NCI-H2107 treated with DMSO at 0.1 percent for 48 hours (cell line): Measurements from ENCODE around the gene NCCRP1.

Experiments
- DNase-seq: peaks from one replicate; lab custom pipeline; 2025; ENCODE audit not compliant: unreplicated experiment; lab: John Stamatoyannopoulos, UW

The NCCRP1 gene

GRCh38 chr19:39178296-39179006 lies 18.3 kb upstream of the NCCRP1 start:
- DNase-seq = no peak

- DNase-seq = no peak
Observed at GRCh38 chr19:39179754-39180153, 17.0 kb upstream of the NCCRP1 start.

DNA sequence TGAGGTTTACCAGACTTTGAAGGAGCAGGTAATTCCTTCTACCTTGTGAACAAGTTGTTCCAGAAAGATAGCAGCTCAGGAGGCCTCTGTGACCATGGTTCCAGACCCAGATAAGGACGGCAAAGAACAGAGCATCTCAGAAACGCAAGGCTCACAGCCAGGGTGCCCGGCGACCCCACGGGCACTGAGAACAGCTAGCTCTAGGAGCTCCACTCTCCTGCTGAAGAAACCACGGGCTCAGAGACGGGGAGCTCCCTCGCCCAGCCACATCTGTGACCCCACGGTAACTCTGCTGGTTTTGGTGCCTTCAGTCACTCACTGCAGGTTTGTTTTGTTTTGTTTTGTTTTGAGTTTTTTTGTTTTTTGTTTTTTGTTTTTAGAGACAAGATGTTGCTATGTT lies 16.0 kb upstream of the NCCRP1 start:
- no peak for DNase-seq

DNA sequence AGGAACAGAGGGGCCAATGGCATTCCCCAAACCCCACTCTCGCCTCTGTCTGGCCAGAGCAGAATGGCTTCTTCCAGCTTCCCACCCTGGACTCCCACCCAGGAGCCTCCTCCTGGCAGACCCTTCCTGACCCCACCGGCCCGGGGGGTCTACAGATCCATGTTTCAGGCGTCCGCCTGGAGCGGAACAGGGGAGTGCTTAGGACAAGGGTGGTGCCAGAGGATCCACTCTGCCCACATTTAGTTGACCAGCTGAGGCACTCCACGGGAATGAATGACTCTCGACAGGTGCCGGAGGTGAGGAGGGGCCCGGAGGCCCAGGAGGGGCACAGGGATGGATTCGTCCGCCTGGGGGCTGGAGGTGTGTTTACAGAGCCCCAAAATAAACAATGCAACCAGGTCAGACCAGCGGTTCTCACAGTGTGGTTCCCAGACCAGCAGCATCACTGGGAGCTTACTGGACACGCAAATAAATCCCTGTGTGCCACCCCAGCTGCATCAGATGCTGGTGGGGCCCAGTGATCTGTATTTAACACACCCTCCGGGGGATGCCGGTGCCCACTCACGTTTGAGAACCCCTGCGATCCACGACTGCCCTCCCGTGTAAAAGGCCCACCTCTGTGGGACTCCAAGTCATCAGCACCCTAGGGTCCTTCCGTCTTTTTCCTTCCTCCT lies 15.1 kb upstream of the NCCRP1 start:
- no peak for DNase-seq

DNA sequence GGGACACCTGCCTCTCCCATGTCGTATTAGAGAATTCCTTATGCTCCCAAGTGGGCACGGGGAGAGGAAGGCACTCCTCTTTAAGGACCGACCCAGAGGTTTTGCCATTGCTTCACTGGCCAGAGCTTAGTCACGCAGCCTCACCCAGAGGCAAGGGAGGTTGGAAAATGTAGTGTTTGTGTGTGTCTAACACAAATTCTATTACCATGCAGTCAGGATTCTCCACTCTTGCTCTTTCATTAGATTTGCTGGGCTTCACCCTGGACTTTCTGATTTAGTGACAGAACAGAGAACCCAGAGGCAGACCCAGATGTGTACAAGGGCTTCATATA lies 14.6 kb upstream of the NCCRP1 start:
- DNase-seq = no peak

- no peak for DNase-seq
Observed at GRCh38 chr19:39183104-39183503, 13.7 kb upstream of the NCCRP1 start.

DNA sequence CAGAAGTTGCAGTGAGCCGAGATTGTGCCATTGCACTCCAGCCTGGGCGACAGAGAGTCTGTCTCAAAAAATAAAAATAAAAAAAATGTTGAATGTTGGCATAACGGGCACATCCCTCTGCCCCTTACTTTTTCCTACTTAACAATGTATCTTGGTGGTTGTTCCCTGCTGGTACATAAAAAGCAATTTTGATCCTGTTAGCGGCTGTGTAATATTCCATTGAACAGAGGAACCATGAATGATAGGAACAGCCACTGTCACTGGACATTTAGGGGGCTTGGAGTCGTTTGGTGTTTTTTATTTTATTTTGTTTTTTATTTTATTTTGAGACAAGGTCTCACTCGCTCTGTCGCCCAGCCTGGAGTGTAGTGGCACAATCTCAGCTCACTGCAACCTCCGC lies 10.4 kb upstream of the NCCRP1 start:
- no peak for DNase-seq

DNA sequence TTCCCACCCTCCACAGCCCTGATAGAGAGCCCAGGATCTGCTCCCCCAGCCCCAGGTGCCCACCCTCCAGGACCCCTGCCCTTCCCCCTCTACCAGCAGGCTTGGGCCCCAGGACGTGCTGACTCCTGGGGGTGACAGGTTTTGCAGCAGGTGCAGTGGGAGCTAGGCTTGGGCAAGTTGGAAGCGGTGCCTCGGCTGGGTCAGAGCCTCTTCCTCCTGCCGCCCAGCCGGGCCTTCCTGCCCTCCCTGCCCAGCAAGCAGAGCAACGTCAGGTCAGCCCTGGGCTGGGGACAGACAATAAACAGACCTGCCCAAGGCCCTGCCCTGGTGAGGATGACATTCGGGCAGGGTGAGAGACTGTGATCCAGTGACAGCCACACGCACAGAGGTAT lies 9.2 kb upstream of the NCCRP1 start:
- DNase-seq = no peak

GRCh38 chr19:39188960-39189359 lies 7.8 kb upstream of the NCCRP1 start:
- DNase-seq = no peak

DNA sequence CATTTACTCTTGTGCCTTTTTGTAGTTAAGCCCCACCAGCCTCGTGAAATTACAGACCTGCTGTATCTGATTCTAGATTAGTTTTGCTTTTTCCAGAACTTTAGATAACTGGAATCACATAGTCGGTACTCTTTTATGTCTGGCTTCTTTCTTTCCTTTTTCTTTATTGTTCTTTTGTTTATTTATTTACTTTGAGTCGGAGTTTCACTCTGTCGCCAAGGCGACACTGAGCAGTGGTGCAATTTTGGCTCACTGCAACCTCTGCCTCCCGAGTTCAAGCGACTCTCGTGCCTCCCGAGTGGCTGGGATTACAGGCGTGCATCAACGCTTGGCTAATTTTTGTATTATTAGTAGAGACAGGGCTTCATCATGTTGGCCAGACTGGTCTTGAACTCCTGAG lies 6.0 kb upstream of the NCCRP1 start:
- DNase-seq = no peak

GRCh38 chr19:39192846-39193245 lies 3.9 kb upstream of the NCCRP1 start:
- DNase-seq = no peak

GRCh38 chr19:39193803-39194202 lies 3.0 kb upstream of the NCCRP1 start:
- no peak for DNase-seq

DNA sequence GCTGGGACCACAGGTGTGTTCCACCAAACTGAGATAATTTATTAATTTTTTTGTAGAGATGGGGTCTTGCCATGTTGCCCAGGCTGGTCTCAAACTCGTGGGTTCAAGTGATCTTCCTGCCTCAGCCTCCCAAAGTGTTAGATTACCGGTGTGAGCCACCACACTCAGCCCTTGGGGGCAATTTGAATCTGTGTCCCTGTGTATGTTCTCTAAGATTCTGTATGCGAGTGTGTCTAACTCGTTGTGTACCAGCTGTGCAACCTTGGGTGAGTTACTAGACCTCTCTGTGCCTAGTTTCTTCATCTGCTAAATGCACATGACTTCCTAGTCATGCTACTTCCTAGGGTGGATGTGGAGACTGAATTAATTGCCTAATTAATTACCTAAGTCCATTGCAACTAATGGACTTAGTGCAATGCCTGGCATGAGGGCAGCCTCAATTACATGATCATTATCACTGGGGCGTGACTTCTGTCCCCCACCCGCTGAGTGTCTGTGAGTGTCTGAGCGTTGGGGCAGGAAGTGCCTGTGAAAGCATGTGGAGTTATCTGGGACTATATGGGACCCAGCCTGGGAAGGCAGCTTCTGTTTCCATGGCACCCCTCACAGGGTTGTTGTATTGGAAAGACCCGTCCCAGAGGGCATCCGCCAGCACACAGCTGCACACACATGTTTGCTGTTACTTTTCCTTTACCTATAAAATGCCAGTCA lies 1.8 kb upstream of the NCCRP1 start:
- DNase-seq = no peak

- DNase-seq = no peak
Observed at GRCh38 chr19:39195755-39196154, 1.0 kb upstream of the NCCRP1 start.

GRCh38 chr19:39196320-39196719 lies 444 bp upstream of the NCCRP1 start:
- no peak for DNase-seq

GRCh38 chr19:39197808-39198207 lies 1.0 kb downstream of the NCCRP1 start:
- DNase-seq = no peak

DNA sequence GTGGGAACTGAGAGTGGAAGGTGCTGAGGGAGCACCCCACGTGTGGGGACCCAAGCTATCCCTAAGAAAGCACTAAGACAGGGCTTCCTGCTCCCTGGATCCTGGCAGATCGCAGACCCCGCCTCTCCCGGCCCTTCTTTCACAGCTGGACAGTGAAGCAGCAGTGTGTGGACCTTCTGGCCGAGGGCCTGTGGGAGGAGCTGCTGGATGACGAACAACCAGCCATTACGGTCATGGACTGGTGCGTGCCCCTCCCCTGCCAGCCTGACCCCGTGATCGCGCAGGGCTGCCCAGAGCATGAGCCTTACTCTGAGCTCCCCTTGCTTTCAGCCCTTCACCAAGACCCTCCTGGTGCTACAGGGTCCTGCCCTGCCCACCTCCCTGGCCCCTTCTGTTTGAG lies 2.3 kb downstream of the NCCRP1 start:
- DNase-seq = no peak

GRCh38 chr19:39200066-39200802 lies 3.5 kb downstream of the NCCRP1 start:
- no peak for DNase-seq

DNA sequence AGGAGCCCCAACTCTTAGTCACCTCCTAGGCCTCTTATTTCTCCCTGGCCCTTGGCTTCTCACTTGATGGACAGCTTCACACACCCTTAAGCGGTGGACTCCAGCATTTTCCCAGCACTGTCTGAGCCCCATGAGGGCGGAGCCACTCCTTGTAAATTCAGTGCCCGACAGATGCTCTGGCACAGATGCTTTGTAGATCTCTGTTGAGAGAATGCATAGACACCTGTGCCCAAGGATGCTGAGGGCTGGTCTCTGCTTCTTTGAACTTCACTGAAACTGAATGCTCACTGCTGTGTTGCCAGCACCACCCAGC lies 4.0 kb downstream of the NCCRP1 start:
- DNase-seq = no peak

GRCh38 chr19:39202998-39203355 lies 6.2 kb downstream of the NCCRP1 start:
- no peak for DNase-seq

- no peak for DNase-seq
Observed at GRCh38 chr19:39203372-39204341, 6.9 kb downstream of the NCCRP1 start, which contains the start of gene SYCN. SYCN (minus strand) TSS chr19:39204263; CDS start chr19:39204254, 9 bp downstream.
